ENCODE data around the gene RBM33. TPM values are rescaled to one million over a fixed set of nuclear protein-coding genes. Genes with fewer than 3 reads are reported as not detected.

Gene RBM33
- polyA plus RNA-seq, 1 experiment, result 5.0 TPM

DNA sequence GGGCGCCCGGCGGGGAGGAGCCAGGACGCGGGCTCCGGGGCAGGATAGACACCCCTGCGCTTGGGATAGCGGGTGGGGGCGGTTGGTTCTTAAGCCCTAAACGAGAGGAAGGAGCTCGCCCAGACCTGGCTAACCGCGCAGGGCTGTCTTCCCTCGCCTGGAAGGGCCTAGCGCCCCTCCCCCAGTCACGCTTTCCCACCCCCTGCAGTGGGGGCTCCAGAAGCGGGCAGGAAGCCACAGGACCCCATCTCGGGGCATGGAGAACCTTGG lies 161.3 kb downstream of the RBM33 start:
- POLR2A ChIA-PET, result interaction anchor here (0.6 kb wide), 1 partner anchor 1026 kb away, joined by 3 read pairs; no protein-coding TSS in a partner anchor
- Histone ChIP-seq H3K27me3 (ENCODE audit: control insufficient read depth, insufficient read depth, low read length) (peaks cover 55% of the 10 kb centered on the region), H3K36me3 (ENCODE audit: control insufficient read depth, insufficient read depth, low read length) (no peaks in the 10 kb centered on the region), H3K4me3 (ENCODE audit: low read depth, low read length) (peak overlapping the region; percentile 25)
- no peak for DNase-seq (ENCODE audit: low read depth)
- TF ChIP-seq, protein P1, sequence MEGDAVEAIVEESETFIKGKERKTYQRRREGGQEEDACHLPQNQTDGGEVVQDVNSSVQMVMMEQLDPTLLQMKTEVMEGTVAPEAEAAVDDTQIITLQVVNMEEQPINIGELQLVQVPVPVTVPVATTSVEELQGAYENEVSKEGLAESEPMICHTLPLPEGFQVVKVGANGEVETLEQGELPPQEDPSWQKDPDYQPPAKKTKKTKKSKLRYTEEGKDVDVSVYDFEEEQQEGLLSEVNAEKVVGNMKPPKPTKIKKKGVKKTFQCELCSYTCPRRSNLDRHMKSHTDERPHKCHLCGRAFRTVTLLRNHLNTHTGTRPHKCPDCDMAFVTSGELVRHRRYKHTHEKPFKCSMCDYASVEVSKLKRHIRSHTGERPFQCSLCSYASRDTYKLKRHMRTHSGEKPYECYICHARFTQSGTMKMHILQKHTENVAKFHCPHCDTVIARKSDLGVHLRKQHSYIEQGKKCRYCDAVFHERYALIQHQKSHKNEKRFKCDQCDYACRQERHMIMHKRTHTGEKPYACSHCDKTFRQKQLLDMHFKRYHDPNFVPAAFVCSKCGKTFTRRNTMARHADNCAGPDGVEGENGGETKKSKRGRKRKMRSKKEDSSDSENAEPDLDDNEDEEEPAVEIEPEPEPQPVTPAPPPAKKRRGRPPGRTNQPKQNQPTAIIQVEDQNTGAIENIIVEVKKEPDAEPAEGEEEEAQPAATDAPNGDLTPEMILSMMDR (IDR thresholded peaks at IDR 0.05; ENCODE audit: insufficient read depth, low read depth, low read length), result no peak
- CTCF ChIA-PET, result interaction anchor here (0.5 to 1.7 kb wide), 7 partner anchors 9 to 1193 kb away, joined by 3 to 4 read pairs (median 3); no protein-coding TSS in a partner anchor

DNA sequence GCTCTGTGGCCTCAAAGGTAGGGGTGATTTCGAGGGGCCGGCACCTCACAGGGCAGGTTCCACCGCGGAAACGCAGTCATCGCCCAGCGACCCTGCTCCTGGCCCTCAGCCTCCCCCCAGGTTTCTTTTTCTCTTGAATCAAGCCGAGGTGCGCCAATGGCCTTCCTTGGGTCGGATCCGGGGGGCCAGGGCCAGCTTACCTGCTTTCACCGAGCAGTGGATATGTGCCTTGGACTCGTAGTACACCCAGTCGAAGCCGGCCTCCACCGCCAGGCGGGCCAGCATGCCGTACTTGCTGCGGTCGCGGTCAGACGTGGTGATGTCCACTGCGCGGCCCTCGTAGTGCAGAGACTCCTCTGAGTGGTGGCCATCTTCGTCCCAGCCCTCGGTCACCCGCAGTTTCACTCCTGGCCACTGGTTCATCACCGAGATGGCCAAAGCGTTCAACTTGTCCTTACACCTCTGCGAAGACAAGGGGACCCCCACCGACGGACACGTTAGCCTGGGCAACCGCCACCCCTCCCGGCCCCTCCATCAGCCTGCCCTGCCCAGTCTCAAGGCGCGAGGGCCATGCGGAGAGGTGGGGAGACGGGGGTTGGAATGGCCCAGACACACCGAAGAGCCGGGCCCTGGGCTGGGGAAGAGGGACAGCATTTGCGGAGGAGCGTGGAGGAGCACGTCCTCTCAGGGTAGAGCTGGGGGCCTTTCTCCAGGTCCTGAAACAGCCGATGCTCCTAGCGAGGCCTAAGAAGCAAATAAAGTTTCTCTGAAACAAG lies 161.8 kb downstream of the RBM33 start:
- TF ChIP-seq, protein P1 (IDR thresholded peaks at IDR 0.05; ENCODE audit: insufficient read depth, low read depth, low read length), result no peak
- ChIA-PET CTCF (interaction anchor here (0.5 to 1.7 kb wide), 6 partner anchors 9 to 1192 kb away, joined by 3 to 4 read pairs (median 3); no protein-coding TSS in a partner anchor), POLR2A (no interaction called here)
- H3K4me3 ChIP-seq (ENCODE audit: low read depth, low read length), result no peak overlapping the region
- peaks cover 55% of the 10 kb centered on the region for H3K27me3 ChIP-seq (ENCODE audit: control insufficient read depth, insufficient read depth, low read length)
- no peak for DNase-seq (ENCODE audit: low read depth)
- no peaks in the 10 kb centered on the region for H3K36me3 ChIP-seq (ENCODE audit: control insufficient read depth, insufficient read depth, low read length)

DNA sequence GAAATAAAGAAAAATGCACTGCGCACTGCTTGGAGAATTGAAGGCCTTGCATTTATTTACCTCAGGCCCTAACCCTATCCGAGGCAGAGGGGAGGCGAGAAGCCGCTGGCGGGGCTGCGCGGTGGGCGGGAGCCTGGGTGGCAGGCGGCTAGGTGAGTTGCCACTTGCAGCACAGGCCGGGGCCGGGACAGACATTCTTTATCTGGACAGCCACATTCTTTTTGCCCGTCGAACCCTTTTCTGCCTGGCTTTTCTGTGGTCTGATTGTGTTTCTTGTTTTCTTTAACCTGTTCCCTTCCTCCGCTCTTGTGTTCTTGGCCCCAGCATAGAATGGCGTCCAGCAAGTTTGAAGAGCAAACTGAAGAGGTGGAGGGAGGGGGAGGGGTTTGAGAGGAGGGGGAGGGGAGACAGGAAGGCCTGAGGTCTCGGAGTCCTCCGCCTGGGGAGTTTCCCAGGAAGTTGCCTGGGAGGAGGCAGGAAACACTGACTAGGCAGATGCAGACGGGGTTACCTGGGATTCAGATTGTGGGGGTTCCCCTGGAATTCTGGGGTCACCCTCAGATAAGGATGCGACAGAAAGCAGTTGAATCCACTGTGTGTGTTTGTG lies 162.7 kb downstream of the RBM33 start:
- ChIA-PET POLR2A (no interaction called here), CTCF (interaction anchor here (1.7 kb wide), 1 partner anchor 955 kb away, joined by 3 read pairs; no protein-coding TSS in a partner anchor)
- peaks cover 60% of the 10 kb centered on the region for H3K27me3 ChIP-seq (ENCODE audit: control insufficient read depth, insufficient read depth, low read length)
- H3K36me3 ChIP-seq (ENCODE audit: control insufficient read depth, insufficient read depth, low read length), result no peaks in the 10 kb centered on the region
- DNase-seq (ENCODE audit: low read depth), result no peak
- no peak overlapping the region for H3K4me3 ChIP-seq (ENCODE audit: low read depth, low read length)
- TF ChIP-seq, protein P1 (IDR thresholded peaks at IDR 0.05; ENCODE audit: insufficient read depth, low read depth, low read length), result no peak

DNA sequence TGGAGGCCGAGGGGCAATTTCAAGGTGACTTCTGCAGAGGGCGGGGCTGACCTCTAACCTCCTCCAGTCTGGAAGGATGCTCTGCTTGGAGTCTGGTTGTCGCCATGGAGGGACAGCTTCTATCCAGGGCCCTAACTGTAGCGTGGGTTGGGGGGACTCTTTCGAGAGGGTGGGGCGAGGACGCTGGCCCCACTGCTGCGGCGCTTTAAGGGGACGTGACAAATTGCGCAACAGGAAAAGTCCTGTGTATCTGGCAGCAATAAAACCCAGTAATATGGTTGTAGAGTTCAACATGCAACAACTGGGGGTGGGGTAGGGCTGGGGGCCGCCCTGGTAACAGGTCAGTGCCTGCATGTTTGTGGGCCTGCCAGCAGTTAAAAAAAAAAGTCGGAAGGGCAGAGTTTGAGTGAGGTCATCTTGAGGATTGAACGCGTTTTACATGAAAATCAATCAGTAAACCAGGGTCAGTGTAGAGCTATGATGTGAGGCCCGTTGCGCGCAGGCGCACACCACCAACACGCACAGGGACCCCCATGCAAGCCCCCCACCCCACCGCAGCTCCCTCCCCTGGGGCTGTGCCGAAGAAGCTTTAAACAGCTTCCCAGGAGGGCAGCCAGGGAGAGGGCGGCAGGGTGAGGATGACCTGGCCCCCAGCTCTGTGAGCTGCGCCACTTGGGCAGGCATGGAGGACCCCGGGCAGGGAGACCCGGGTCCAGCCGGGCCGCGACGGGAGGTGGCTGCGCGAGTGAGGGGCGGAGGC lies 163.5 kb downstream of the RBM33 start:
- CTCF ChIA-PET, result interaction anchor here (0.6 kb wide), 1 partner anchor 29 kb away, joined by 4 read pairs; no protein-coding TSS in a partner anchor
- TF ChIP-seq, protein P1 (IDR thresholded peaks at IDR 0.05; ENCODE audit: insufficient read depth, low read depth, low read length), result no peak
- Histone ChIP-seq H3K36me3 (ENCODE audit: control insufficient read depth, insufficient read depth, low read length) (no peaks in the 10 kb centered on the region), H3K27me3 (ENCODE audit: control insufficient read depth, insufficient read depth, low read length) (peaks cover 68% of the 10 kb centered on the region), H3K4me3 (ENCODE audit: low read depth, low read length) (no peak overlapping the region)
- no peak for DNase-seq (ENCODE audit: low read depth)
- POLR2A ChIA-PET, result interaction anchor here (0.7 kb wide), 1 partner anchor 210 kb away, joined by 3 read pairs; no protein-coding TSS in a partner anchor
